Fibroblast of skin of abdomen (primary cell): ENCODE results near the gene TMEM120B. TPM values are rescaled to one million over a fixed set of nuclear protein-coding genes. Genes with fewer than 3 reads are reported as not detected.
A peak's percentile ranks its signal among the peaks of the same experiment; 100 is the strongest.
"Not testable (repeated sequence)": the region's sequence is repeated elsewhere in the genome, so short reads cannot be mapped to it uniquely, and the experiment has no call there.

Source experiments
- DNase-seq: peaks from one replicate; pipeline ENCODE4 v3.0.0-alpha.2; 2013
- polyA plus RNA-seq, 2 experiments: library from polyadenylated mRNA; unstranded; fragments of 120-200 nt; gene quantifications; one replicate each; pipeline ENCODE4 v1.2.1, GENCODE V29; 2013; ENCODE audit not compliant: insufficient read length in 2 of 2

The TMEM120B gene
- polyA plus RNA-seq (2013, experiment 1 of 2; ENCODE audit: insufficient read length), result 14.5 TPM
- 15.6 TPM for polyA plus RNA-seq (2013, experiment 2 of 2; ENCODE audit: insufficient read length)

- peak; percentile 77 for DNase-seq
Measured at GRCh38 chr12:121712461-121713256, at the start of gene TMEM120B. Gene TMEM120B (plus strand): TSS chr12:121712752. CDS start chr12:121712896, 144 bp downstream.

GRCh38 chr12:121663610-121663929 is 49.0 kb upstream of the TMEM120B start:
- no peak for DNase-seq

GRCh38 chr12:121666829-121667228 is 45.7 kb upstream of the TMEM120B start:
- not testable (repeated sequence) for DNase-seq

DNA sequence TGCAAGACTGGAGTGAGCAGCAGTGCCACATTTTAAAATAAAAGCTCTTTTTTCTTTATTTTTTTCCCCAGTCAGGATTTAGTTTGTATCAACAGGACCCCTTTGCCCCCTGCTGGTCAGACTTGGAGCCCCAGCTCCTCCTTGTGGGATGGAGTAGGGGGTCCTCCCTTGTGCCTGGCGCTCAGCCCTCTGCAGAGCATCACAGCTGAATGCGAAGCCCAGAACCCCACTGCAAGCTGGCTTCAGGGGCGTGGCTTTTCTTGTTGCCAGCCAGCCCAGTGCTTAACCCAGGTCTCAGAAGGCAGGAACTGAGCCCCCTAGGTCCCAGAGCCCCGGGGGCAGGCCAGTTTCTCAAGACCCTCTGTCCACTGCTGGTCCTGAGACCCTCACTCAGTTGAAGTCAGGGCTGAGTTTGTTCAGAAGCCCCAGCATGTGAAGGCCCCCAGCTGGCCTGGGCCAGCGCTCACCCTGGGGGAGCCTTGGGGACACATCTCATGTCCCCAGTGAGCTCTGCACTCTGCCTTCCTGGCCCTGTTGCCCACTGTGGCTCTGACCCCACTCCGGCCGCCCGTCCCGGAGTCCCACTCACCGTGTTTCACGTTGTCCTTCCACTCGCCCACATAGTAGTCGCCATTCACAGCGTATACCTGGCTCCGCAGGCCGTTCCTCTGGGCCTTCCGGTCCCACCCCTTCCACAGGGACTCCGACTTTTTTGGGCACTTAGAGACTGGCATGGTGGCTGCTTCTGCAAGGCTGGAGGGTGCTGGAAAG is 43.6 kb upstream of the TMEM120B start:
- DNase-seq, result peak; percentile 44

DNA sequence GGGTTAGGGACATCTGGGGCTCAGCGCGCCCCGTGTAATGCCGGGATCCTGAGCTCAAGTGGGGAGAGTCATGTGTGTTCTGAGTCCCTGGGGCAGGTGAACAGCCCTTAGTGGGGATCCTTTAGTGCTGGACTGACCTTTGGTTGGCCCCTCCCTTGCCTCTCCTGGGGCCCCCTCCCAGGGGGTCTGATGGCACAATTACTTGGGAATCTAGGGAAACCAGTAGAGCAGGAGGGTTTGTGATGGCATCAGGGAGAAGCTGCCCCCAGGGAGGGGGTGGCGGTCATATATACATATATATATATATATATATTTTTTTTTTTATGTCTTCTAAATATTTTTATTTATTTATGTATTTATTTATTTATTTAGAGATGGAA is 43.0 kb upstream of the TMEM120B start, which contains the start of gene MORN3:
Gene MORN3, minus strand, starts transcription at position 134 of the 380 bp plus-strand sequence. CDS start 171 bp downstream, outside the sequence.
- DNase-seq, result no peak

DNA sequence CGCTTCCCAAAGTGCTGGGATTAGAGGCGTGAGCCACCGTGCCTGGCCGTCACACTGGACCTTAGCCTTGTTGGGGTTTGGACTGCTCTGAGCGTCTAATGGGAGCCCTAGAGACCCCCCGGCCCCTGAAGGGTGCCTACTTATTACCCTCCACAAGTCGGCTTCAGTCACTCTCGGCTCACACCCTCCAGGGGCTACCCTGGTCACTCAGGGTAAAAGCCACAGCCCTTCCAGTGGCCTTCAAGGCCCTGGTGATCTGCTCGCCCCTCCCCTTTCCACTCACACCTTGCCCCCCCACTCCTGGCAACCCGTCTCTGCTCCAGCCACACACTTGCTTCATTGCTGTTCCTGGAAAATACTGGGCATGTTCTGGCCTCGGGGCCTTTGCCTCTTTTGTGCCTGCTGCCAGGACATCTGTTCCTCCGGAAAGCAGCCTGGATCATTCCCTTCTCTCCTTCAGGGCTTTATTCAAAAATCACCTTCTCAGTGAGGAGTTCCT is 39.5 kb upstream of the TMEM120B start:
- DNase-seq, result no peak

DNA sequence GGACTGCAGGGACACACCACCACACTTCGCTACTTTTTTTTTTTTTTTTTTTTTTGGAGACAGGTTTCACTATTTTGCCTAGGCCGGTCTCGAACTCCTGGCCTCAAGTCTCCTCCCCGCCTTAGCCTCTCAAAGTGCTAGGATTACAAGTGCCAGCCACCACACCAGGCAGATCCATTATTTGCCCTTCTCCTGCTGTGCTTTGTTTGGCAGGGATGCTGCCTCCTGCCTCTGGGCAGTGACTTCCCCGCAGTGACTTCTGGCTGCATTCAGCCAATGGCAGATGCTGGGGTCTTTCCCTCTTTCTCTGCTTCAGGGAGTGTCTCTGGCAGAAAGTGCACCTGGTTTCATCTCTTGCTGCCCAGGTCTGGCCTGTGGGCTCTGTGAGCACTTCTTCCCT is 36.4 kb upstream of the TMEM120B start:
- DNase-seq, result no peak

GRCh38 chr12:121678305-121678704 is 34.2 kb upstream of the TMEM120B start:
- no peak for DNase-seq

DNA sequence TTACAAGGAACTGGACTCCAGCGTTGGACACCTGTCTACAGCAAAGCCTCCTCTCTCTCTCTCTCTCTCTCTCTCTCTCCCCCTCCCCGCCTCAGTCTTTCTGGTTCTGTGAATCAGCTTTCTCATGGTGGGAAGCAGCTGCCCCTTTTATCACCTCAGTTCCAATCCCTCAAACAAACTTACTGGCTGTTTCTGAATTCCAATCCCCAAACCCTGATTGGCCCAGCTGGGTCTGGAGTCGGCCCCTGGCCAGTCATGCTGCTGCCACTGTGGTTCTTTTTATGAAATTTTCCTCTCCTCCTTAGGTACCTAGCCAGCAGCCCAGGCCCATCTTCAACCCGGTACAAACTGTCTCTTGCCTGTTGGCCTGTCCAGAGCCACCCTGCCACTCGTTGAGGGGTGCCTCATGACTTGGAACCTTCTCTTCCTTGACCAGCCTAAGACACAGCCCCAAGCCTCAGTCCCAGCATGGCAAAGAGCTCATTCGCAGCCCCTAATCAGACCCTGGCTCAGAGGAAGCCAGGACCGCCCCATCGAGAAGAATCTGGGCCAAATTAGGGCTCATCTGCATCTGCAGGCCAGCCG is 33.7 kb upstream of the TMEM120B start:
- no peak for DNase-seq

DNA sequence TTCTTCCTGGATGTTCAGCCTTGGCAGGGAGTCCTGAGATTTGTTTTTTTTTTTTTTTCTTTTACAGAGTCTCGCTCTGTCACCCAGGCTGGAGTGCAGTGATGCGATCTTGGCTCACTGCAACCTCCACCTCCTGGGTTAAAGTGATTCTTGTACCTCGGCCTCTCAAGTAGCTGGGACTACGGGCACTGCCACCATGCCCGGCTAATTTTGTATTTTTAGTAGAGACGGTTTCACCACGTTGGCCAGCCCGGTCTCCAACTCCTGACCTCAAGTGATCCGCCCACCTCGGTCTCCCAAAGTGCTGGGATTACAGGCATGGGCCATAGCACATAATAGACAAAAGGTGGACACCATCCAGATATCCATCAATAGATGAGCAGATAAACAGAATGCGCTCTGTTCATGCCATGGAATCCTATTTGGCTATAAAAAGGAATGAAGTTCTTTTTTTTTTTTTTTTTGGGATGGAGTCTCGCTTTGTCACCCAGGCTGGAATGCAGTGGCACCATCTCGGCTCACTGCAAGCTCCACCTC is 32.8 kb upstream of the TMEM120B start:
- not testable (repeated sequence) for DNase-seq

DNA sequence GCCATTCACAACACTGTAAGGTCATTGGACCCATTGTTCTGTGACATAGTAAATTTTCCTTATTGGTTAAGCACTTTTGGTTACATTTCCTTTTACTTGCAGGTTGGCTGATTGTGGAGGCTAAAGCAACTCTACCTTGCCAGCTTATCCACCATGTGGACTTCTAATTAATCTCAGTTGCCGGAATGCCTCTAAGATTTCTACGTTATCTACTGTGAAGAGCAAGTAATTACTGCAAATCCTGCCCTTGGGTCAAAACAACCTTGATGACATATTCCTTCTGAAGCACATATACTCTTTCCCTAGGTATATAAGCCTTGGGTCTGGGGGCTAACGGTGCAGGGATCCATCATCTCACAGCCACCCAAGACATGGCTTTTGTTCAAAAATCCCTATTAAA is 23.6 kb upstream of the TMEM120B start:
- no peak for DNase-seq

GRCh38 chr12:121689430-121689829 is 23.1 kb upstream of the TMEM120B start:
- DNase-seq, result no peak

DNA sequence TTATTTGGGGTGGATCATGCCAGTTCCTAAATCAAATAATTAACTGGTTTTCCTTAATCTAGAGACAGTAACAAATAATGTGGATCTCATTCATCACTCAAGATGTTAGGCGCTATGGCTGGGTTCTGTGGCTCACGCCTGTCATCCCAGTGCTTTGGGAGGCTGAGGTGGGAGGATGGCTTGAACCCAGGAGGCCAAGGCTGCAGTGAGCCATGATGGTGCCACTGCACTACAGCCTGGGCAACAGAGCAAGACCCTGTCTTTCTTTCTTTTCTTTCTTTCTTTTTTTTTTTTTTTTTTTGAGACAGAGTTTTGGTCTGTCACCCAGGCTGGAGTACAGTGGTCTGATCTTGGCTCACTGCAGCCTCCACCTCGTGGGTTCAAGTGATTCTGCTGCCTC is 19.8 kb upstream of the TMEM120B start:
- not testable (repeated sequence) for DNase-seq

- no peak for DNase-seq
Measured at GRCh38 chr12:121693155-121693687, 19.3 kb upstream of the TMEM120B start.

DNA sequence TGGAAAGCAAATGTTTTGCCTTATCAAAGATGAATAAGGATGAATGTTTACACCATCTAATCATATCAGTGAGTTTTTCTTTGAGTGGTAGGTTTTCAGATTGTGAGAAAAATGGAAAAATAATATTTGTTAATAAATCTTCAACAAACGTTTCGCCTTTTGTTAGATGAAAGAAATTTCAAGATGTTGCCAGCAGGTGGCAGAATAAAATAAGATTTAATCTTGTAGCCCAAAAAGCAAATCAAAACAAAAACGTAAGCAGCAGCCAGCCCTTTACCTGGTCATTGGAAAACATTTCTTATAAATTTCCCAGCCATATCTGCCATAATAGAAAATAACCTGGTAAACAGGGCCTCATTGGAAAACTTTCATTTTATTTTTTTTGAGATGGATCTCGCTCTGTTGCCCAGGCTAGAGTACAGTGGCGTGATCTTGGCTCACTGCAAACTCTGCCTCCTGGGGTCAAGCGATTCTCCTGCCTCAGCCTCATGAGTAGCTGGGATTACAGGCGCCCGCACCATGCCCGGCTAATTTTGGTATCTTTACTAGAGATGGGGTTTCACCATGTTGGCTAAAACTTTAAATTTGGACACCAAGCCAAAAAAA is 15.4 kb upstream of the TMEM120B start:
- peak; percentile 46 for DNase-seq

GRCh38 chr12:121697861-121698260 is 14.7 kb upstream of the TMEM120B start:
- DNase-seq, result not testable (repeated sequence)

DNA sequence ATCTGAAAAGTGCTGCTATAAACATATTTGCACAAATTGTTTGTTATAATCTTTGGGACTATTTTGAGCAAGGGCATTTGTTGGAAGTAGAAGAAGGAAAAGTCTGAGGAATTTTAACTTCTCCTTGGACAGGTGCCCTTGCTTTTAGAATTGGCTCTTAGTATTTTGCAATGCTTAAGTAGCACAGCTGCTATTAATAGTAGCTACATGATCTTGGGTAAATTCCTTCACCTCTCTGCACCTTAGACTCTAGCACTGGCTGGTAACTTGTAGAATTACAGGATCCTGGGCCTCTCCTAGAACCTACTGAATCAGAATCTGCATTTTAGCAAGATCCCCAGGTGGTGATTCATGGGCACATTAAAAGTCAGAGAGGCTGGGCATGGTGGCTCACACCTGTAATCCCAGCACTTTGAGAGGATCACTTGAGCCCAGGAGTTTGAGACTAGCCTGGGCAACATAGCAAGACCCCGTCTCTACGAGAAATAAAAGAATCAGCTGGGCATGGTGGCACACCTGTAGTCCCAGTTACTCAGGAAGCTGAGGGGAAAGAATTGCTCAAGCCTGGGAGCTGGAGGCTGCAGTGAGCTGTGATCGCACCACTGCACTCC is 10.8 kb upstream of the TMEM120B start:
- no peak for DNase-seq

DNA sequence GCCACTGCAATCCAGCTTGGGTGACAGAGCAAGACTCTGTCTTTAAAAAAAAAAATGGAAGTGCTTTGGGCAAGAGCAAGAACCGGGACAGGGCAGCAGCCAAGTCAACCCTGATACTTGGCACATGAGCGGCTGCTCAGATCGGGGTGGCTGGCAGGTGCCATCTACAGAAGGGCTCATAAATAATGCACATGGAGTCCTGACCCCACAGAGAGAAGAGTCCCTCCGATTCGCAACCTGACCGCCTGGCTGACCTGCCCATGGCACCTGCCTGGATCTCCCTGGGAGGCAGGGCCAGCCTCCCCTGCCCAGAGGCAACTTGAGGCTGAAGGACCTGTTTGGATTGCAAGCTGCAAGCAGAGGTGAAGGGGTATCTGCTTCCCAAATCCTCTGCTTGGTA is 9.6 kb upstream of the TMEM120B start:
- DNase-seq, result no peak

DNA sequence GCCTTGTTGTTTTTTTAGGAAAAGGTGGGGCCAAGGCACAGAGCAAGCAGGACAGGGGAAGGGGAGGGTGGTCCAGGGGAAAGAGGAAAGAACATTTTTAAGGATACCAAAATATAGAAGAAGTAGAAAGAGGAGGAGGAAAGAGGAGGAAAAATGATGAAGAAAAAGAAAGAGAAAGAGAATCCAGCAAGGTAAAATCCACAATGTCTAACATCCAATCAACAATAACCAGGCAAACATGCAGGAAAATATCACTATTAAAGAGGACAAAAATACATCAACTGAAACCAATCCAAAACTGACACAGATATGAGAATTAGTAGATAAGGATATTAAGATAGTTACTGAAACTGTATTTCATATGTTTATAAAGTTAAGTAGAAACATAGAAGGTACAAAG is 7.0 kb upstream of the TMEM120B start:
- no peak for DNase-seq

DNA sequence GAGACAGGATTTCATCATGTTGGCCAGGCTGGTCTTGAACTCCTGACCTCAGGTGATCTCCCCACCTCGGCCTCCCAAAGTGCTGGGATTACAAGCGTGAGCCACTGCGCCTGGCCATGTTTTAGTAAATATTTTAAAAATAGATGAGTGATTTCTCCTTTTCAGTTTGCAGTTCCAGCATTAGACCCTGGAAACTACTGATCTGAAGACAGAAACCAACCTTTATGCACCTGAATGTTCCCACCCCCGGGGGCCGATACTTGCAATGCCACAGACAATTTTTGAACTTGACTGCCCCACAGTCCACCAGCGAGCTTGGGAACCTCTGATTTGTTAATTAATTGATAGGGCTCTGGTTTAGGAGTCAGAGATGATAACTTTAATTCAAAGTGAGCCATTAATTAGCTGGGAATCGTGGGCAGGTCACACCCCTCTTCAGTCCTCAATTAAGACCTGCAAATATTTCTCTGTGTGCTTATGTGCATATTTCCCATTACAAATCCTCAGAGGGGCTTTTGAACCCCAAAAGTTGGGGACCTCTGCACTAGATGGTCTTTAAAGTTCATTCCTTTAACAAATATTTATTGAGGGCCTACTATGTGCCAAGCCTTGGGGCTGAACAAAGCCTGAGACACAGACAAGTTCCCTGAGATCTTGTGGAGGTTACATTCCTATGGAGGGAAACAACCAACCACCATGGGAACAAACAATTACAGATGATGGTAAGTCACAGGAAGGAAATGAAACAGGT is 4.1 kb upstream of the TMEM120B start:
- no peak for DNase-seq

- DNase-seq, result not testable (repeated sequence)
Measured at GRCh38 chr12:121709064-121709424, 3.5 kb upstream of the TMEM120B start.
